Caco-2 (cell line): Measurements from ENCODE around the gene ATP9B. TPM values are rescaled to one million over a fixed set of nuclear protein-coding genes. Genes with fewer than 3 reads are reported as not detected.

ENCODE experiments used
- BruUV-seq: library from RNA; stranded (reverse); fragments of 400-500 nt; replicated peaks from 2 replicates; lab custom pipeline; 2021; lab: Mats Ljungman, UMichigan
- CTCF ChIA-PET: fragments of 300-600 bp; sonication (Branson Sonifier 250); formaldehyde crosslinking; loops from one replicate; lab custom pipeline; 2022; ENCODE audit warnings: antibody characterized with exemption; lab: Charles Lee
- POLR2A ChIA-PET: fragments of 300-600 bp; sonication (Branson Sonifier 250); formaldehyde crosslinking; loops from one replicate; lab custom pipeline; 2022; ENCODE audit warnings: antibody characterized with exemption; lab: Charles Lee
- DNase-seq, 2 experiments: peaks; one replicate each; pipeline versions ENCODE4 v3.0.0 to v3.0.0-alpha.2; 2020 to 2022
- H3K27me3 ChIP-seq: replicated peaks from 2 replicates; pipeline ENCODE4 v1.6.0; 2011; ENCODE audit warnings: low read length; ENCODE audit not compliant: control insufficient read depth, insufficient read depth
- H3K36me3 ChIP-seq: 2 replicates; pipeline ENCODE4 v1.5.1; 2011; ENCODE audit warnings: low read length; ENCODE audit not compliant: control insufficient read depth, insufficient read depth
- H3K4me1 ChIP-seq: fragments of 250-450 bp; sonication (Bioruptor Pico); 2 replicates; pipeline ENCODE4 v1.5.1; 2020; ENCODE audit warnings: mild to moderate bottlenecking
- H3K4me3 ChIP-seq: 2 replicates; pipeline ENCODE4 v1.5.1; 2011; ENCODE audit warnings: low read depth, mild to moderate bottlenecking, control low read depth, low read length
- H3K9me3 ChIP-seq: fragments of 250-450 bp; sonication (Bioruptor Pico); 2 replicates; pipeline ENCODE4 v1.5.1; 2020; ENCODE audit warnings: mild to moderate bottlenecking, moderate library complexity
- H3K27ac Mint-ChIP-seq: one replicate; pipeline ENCODE4 v1.8.0; 2022; ENCODE audit warnings: mixed read lengths; ENCODE audit not compliant: unreplicated experiment
- H3K27me3 Mint-ChIP-seq: one replicate; pipeline ENCODE4 v1.8.0; 2022; ENCODE audit warnings: mixed read lengths; ENCODE audit not compliant: insufficient read depth, unreplicated experiment
- H3K36me3 Mint-ChIP-seq: one replicate; pipeline ENCODE4 v1.8.0; 2022; ENCODE audit warnings: mild to moderate bottlenecking, mixed read lengths; ENCODE audit not compliant: insufficient read depth, unreplicated experiment
- H3K4me1 Mint-ChIP-seq: one replicate; pipeline ENCODE4 v1.8.0; 2022; ENCODE audit warnings: low read depth, mixed read lengths; ENCODE audit not compliant: unreplicated experiment
- H3K4me3 Mint-ChIP-seq: one replicate; pipeline ENCODE4 v1.8.0; 2022; ENCODE audit warnings: mild to moderate bottlenecking, moderate library complexity, mixed read lengths; ENCODE audit not compliant: unreplicated experiment
- H3K9me3 Mint-ChIP-seq: one replicate; pipeline ENCODE4 v1.8.0; 2022; ENCODE audit warnings: mixed read lengths; ENCODE audit not compliant: unreplicated experiment
- CTCF ChIP-seq, 2 experiments: fragments of 200-600 bp in 1 of 2; IDR thresholded peaks; 1 replicate in 1 of 2; 2 replicates in 1 of 2; pipeline versions ENCODE4 v1.5.1 to v1.8.0; 2011 to 2022; ENCODE audit warnings: antibody characterized with exemption in 1 of 2, control low read depth in 1 of 2, inconsistent platforms in 1 of 2, low read depth in 1 of 2, low read length in 1 of 2, mild to moderate bottlenecking in 1 of 2, moderate library complexity in 1 of 2; ENCODE audit not compliant: insufficient read depth in 1 of 2, severe bottlenecking in 1 of 2, unreplicated experiment in 1 of 2
- intact Hi-C: fragments of 100-400 bp; cut with micrococcal nuclease; formaldehyde crosslinking; loops from one replicate; pipeline ENCODE4 v1.10.0; 2022; ENCODE audit not compliant: unreplicated experiment
- total RNA-seq: library from RNA; stranded (reverse); gene quantifications from 2 replicates; pipeline ENCODE4 v1.2.3, GENCODE V29; 2022

ATP9B gene
- total RNA-seq, 1 experiment from 2014 or later = 15.8 TPM

GRCh38 chr18:79410731-79411613 lies 341.8 kb downstream of the ATP9B start:
- no peaks in the 10 kb centered on the region for H3K27me3 Mint-ChIP-seq
- no TSS peak for BruUV-seq
- Histone ChIP-seq H3K4me1 (no peaks in the 10 kb centered on the region), H3K36me3 (no peaks in the 10 kb centered on the region), H3K27me3 (no peaks in the 10 kb centered on the region), H3K9me3 (no peaks in the 10 kb centered on the region), H3K4me3 (no peak overlapping the region)
- no peaks in the 10 kb centered on the region for H3K36me3 Mint-ChIP-seq
- H3K4me3 Mint-ChIP-seq = no peak overlapping the region
- intact Hi-C loops = no loop called here
- POLR2A ChIA-PET = no interaction called here
- DNase-seq = no peak
- CTCF ChIA-PET = no interaction called here
- H3K27ac Mint-ChIP-seq = no peak overlapping the region
- TF ChIP-seq CTCF (IDR thresholded peaks at IDR 0.05; ENCODE audit: insufficient read depth in 1 of 2, low read depth in 1 of 2, low read length in 1 of 2, severe bottlenecking in 1 of 2, unreplicated experiment in 1 of 2) = no peak
- no peaks in the 10 kb centered on the region for H3K9me3 Mint-ChIP-seq
- no peaks in the 10 kb centered on the region for H3K4me1 Mint-ChIP-seq

- DNase-seq = no peak
- no peaks in the 10 kb centered on the region for H3K9me3 Mint-ChIP-seq
- no peak overlapping the region for H3K27ac Mint-ChIP-seq
- H3K9me3 ChIP-seq = no peaks in the 10 kb centered on the region
- no peaks in the 10 kb centered on the region for H3K27me3 Mint-ChIP-seq
- ChIA-PET CTCF (no interaction called here), POLR2A (no interaction called here)
- BruUV-seq = no TSS peak
- no peak overlapping the region for H3K4me3 ChIP-seq
- no peaks in the 10 kb centered on the region for H3K36me3 Mint-ChIP-seq
- H3K4me1 ChIP-seq = no peaks in the 10 kb centered on the region
- H3K27me3 ChIP-seq = no peaks in the 10 kb centered on the region
- intact Hi-C loops = no loop called here
- H3K4me1 Mint-ChIP-seq = no peaks in the 10 kb centered on the region
- no peaks in the 10 kb centered on the region for H3K36me3 ChIP-seq
- H3K4me3 Mint-ChIP-seq = no peak overlapping the region
- TF ChIP-seq CTCF (IDR thresholded peaks at IDR 0.05; ENCODE audit: insufficient read depth in 1 of 2, low read depth in 1 of 2, low read length in 1 of 2, severe bottlenecking in 1 of 2, unreplicated experiment in 1 of 2) = no peak
Observed at GRCh38 chr18:79411614-79412526, 342.7 kb downstream of the ATP9B start.

- POLR2A ChIA-PET = no interaction called here
- no peaks in the 10 kb centered on the region for H3K4me1 ChIP-seq
- DNase-seq = no peak
- H3K9me3 ChIP-seq = no peaks in the 10 kb centered on the region
- TF ChIP-seq CTCF (IDR thresholded peaks at IDR 0.05; ENCODE audit: insufficient read depth in 1 of 2, low read depth in 1 of 2, low read length in 1 of 2, severe bottlenecking in 1 of 2, unreplicated experiment in 1 of 2) = no peak
- no peak overlapping the region for H3K27ac Mint-ChIP-seq
- CTCF ChIA-PET = no interaction called here
- H3K27me3 Mint-ChIP-seq = no peaks in the 10 kb centered on the region
- H3K4me3 Mint-ChIP-seq = no peak overlapping the region
- H3K27me3 ChIP-seq = no peaks in the 10 kb centered on the region
- no TSS peak for BruUV-seq
- no peaks in the 10 kb centered on the region for H3K36me3 ChIP-seq
- H3K4me1 Mint-ChIP-seq = no peaks in the 10 kb centered on the region
- no peak overlapping the region for H3K4me3 ChIP-seq
- H3K9me3 Mint-ChIP-seq = no peaks in the 10 kb centered on the region
- no peaks in the 10 kb centered on the region for H3K36me3 Mint-ChIP-seq
- intact Hi-C loops = no loop called here
Observed at GRCh38 chr18:79413025-79413424, 343.8 kb downstream of the ATP9B start.
